NCI-H774 (cell line): ENCODE results near the gene COL4A1.

Experiments
- DNase-seq: peaks from one replicate; lab custom pipeline; 2025; lab: John Stamatoyannopoulos, UW

The COL4A1 gene

DNA sequence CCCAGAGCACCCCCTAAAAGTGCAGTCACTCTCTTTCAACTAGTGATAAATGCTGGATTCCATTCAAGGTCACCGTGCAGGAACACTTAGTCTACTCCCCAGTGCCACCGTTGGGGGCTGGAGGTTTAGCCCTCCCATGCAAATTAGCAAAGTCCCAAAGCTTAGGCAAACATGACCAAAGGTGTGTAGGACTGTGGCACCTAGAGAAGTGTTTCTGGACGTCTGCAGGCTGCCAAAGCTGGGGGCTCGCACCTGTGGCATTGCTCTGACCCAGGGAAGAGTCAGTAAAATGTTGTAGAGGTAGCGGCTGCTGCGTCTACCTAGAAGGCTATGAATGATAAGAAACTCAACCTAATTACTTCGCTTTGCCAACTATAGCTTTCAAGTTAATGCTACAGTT lies 13.9 kb downstream of the COL4A1 start:
- DNase-seq = no peak

DNA sequence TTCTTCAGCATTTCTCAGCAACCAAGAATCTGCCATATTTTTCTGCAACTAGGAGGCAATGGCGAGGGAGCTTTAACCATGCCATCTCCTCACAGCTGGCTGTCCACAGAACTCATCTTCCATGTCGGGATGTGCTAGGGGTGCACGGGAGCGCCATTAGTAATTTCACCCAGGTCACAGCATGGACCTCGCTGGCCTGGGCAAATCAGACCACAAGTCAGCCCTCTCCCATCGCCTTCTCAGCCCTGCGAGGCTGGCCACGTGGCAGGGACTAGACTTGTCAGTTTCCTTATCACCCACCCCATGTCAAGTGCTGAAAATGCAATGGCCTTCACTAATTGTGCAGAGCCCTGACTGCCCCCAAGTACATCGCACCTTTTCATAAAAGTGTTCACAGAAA lies 15.7 kb downstream of the COL4A1 start:
- no peak for DNase-seq

DNA sequence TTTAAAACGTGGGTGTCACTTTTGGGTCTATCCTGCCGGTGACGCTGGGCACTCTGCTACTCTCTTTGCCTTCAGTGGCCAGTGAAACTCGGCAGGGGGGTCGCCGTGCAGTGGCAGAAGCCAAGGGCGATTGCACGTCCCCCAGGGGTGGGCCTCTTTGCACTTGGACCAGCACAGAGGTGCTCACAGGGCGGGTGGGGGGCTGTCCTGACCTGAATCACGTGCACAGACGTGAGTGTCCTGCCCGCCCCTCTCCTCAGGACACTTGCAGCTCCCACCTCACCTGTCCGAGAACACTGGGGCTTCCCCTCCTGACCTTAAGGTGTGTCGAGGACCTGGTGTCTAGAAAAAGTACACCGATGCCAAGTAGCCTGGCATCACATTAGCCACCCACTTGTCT lies 16.1 kb downstream of the COL4A1 start:
- DNase-seq = no peak

DNA sequence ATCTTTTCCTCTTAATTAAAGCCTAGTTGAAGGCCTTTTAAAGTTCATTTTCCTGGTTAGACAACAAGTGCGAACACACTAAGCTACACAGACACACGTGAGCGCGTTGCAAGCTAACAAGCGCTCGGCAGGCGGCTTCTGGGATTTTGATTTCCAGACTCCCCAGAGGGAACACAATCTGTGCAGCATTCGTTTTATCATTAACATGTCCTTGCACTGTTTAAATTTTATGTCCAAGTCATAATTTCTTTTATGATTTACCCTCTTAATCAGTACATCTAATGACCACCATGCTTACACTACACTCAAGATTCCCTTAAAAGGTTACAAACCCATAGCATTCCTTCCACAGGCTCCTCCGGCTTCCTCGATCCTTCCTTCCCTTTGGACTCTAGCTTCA lies 16.8 kb downstream of the COL4A1 start:
- DNase-seq = no peak

DNA sequence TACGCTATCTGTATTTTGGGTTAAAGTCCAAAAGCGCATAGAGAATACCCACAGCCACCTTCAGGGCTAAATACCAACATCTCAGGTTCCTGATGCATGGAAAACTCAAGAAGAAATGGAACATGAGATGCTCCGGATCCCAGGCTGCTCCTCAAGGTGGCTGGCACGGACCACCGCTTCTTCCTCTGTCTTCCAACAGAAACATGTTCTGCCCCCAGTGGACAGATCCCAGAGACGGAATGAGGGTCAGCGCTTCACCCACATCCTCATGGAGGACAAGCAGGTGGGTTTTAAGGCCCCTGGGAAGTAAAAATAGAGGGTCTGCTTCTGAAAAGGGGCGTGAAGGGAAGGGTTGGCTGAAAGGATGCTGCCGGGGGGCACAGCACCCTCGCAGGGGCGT lies 17.3 kb downstream of the COL4A1 start:
- DNase-seq = no peak

GRCh38 chr13:110289174-110289573 lies 17.8 kb downstream of the COL4A1 start:
- no peak for DNase-seq

DNA sequence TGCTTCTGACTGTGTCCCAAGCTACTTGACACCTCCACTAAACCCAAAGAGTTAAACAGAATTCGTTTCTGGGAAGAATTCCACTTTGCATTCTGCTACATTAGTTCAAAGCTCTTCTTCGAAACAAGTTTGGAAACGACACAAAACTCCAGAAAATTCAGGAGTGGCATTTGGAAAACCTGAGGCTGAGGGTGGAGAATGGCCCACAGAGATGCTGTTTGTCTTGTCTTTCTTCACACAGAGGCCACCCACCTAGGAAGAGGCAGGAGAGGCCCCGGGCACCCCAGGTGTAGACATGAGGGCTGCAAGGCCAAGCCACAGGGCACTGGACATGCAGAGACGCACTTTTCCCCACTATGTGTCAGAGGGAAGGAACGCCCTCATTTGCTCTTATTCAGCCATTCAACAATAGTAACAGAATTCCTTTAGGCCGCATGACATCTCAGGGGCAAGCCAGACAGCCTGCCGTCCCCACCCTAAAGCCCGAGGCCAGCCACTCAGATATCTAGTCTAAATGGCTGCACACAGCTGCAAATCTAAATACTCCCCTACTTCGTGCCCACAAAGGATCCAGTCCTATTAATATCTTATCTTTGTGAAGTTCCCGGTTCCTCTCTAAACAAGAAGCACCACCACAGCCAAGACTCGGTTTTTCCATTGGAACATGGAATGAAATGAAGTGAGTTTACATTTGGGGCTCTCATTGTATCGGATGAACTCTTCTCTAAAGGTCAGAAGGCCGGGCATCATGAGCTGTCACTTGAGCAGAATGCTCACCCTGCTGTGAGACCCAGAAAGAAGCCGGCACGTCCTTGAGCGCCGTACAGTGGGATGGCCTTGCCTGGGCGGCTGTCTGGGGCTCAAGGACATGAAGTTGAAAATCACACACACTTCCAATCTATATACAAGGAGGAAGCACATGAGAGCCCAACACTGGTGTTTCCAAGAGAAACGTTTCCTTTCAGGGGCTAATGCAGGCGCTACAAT lies 19.8 kb downstream of the COL4A1 start:
- DNase-seq = no peak

- DNase-seq = no peak
These were observed 20.7 kb downstream of the COL4A1 start for GRCh38 chr13:110285991-110286832.

- no peak for DNase-seq
These were observed 22.0 kb downstream of the COL4A1 start for GRCh38 chr13:110284779-110285484.

- DNase-seq = no peak
These were observed 23.0 kb downstream of the COL4A1 start for GRCh38 chr13:110283736-110284517.

GRCh38 chr13:110282316-110282841 lies 24.6 kb downstream of the COL4A1 start:
- DNase-seq = no peak

DNA sequence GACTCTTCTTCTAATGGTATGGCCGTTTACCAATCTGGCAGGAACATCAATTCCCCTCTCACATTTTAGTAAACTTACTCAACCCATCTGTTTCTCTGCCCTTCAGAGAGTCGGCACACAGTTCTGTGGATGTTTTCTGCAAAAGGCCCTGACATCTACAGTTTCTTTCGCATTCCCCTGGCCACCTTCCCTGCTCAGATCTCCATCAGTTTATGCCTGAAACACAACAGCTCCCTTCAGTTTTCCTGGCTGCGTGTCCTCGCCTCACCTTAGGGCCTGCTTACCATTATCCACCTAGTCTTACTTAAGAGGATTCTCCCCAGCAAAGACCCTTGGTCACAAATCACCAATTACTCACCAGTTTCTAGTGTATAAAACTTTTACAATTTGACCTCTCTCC lies 25.2 kb downstream of the COL4A1 start:
- no peak for DNase-seq

DNA sequence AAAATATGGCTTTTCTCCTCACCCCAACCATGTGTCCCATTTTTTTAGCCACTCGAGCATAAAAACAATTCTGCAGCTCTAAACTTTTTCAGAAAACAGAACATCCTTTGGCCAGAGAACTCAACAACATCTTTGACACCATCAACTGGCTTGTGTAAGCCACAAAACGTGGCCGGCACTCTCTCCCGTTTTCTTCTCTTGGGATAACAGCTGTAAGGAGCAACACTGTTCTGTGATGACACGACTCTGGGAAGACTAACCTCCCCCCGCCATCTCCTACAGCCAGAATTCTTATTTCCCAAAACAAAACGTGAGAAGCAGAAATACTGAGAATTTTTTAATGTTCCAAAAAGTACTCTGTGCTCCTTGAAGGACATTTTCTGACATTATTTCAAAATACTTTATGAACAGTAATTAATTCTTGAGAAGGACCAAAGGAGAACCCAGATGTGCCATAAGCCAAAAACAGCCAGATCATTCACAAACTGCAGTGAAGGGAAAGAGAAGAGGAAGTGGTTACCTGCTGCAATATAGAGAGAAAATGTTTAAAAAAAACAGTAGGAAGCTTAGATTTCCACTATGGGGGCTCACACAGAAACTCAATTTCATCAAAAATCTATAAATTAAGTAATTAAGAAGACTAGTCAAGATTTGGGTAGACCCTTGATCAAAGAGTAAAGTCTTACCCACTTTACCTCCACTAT lies 25.8 kb downstream of the COL4A1 start:
- no peak for DNase-seq

- no peak for DNase-seq
These were observed 26.6 kb downstream of the COL4A1 start for GRCh38 chr13:110280231-110280813.

GRCh38 chr13:110279684-110280083 lies 27.3 kb downstream of the COL4A1 start:
- DNase-seq = no peak

DNA sequence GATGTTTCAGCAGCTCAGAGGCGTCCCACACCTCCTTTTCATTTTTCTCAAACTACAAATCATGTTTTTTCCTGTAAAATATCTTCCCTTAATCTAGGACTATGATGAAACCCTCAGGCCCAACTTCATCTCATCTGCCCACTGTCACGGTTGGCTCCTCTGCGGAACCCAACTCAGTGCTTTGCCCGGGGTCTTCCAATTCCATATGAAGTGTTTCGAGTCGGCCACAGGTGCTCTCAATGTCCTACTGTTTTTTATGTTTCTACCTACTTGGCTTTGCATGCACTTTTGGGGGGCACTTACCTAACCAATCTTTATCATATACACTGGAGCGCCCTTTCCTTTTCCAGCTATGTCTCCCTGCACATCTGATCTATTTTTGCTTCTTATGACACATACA lies 28.1 kb downstream of the COL4A1 start:
- no peak for DNase-seq

- DNase-seq = no peak
These were observed 29.5 kb downstream of the COL4A1 start for GRCh38 chr13:110277357-110277975.

DNA sequence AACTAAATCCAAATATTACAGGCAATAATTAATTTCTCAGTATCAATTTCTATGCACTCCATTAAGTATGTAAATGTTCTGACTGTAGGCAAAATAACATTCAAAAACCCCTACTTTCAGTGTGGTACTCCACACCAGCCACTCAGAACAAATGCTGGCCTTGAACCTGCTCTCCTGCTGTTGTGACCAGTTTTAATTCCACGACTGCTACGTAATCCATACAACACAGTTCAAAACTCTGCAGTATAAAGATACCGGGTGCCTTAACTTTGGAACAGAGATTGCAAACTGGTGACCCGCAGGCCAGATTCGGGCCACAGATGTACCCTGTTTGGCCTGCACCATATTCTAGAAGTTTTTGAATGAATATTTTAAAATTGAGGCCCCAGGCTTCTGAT lies 30.4 kb downstream of the COL4A1 start:
- DNase-seq = no peak

GRCh38 chr13:110275931-110276552 lies 30.9 kb downstream of the COL4A1 start:
- DNase-seq = no peak
